GM21737 (cell line): Measurements from ENCODE around the gene CACNA1C.
"Not testable (repeated sequence)": the region's sequence is repeated elsewhere in the genome, so short reads cannot be mapped to it uniquely, and the experiment has no call there.

Experiments
- ATAC-seq: cut with Tn5 transposase; IDR thresholded peaks from one replicate; pipeline ENCODE4 v1.9.1; 2021; ENCODE audit warnings: mild to moderate bottlenecking, moderate library complexity; ENCODE audit not compliant: unreplicated experiment

CACNA1C gene

DNA sequence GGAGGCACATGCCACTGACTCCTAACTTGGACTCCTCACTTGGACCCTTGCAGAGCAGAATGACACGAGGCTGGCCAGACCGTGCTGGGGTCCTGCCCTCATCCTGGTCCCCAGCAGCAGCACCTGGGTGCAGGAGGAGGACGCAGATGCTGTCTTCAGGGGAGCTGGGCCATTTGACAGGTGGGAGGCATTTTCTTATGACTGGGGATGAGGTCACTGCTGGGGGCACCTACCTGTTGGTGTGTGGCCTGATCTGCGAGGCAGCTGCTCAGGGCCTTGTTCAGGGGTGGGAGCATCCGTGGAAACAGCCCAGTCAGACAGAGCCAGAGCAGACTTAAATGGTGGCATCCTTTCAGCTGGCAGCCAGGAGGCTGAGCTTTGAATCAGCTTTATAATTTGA lies 57.3 kb downstream of the CACNA1C start:
- ATAC-seq = no peak

DNA sequence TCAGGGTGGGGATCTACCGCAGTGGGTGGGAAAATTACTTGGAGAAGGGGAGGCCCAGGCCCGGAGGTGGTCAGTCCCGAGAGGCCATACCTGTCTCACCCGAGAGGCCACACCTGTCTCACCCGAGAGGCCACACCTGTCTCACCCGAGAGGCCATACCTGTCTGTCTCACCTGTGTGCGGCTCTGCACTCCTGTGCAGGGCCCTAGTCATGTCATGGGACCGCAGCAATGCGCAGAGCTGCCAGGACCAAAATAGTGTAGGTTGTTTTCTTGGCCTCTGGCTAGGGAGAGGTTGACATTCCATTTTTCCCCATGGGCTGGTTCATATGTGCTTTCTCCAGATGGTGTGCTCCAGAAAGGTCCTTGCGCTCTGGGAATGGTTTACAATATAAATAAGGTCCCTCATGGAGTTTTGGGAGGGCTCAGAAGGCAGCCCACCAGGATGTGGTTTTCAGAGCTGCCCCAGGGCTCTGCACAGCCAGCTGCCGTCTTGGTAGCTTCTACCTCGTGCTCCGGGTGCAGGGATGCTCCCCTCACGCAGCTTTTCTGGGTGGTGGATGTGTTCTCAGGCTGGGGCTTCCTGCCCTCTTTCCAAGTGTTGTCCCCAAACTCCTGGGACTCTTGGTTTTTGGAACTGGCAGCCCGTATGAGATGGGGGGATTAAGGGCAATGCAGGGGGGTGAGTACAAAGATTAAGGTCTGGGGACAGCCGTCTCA lies 58.2 kb downstream of the CACNA1C start:
- no peak for ATAC-seq

DNA sequence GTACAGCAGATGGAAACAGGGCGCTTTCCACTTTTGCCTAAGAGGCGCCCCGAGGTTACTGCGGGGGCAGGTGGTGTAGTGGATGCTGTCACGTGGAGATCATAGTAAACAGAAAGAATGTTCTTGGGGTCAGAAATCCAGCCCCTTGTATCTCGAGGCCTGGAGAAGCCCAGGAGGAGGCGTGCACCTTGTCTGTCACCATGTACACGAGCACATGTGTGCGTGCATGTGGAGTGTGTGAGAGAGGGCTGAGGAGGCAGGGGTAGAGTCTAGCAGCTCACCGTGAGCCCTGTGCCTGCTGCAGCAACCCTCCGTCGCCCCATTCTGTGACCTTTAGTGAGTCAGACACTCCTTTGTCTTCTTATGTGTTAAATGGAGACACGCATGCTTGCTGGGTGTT lies 59.0 kb downstream of the CACNA1C start:
- ATAC-seq = no peak

DNA sequence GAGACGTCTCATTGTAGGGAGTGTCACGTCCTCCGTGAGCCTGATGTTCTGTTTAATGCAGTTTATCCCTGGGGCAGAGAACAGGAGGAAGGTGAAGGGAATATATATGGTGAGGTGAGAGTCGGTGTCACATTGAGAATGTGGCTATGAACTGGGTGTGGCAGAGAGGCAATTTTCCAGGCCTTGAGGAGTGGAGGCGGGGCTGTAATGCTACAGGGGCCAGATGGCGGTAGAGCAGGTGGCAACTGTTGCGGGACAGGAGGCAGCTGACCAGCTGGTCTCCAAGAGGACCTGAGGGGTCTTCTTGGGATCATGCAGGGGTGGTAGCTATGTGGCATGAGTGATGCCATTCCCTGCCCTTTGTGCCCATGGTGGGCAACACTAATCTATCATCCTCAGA lies 59.6 kb downstream of the CACNA1C start:
- no peak for ATAC-seq

DNA sequence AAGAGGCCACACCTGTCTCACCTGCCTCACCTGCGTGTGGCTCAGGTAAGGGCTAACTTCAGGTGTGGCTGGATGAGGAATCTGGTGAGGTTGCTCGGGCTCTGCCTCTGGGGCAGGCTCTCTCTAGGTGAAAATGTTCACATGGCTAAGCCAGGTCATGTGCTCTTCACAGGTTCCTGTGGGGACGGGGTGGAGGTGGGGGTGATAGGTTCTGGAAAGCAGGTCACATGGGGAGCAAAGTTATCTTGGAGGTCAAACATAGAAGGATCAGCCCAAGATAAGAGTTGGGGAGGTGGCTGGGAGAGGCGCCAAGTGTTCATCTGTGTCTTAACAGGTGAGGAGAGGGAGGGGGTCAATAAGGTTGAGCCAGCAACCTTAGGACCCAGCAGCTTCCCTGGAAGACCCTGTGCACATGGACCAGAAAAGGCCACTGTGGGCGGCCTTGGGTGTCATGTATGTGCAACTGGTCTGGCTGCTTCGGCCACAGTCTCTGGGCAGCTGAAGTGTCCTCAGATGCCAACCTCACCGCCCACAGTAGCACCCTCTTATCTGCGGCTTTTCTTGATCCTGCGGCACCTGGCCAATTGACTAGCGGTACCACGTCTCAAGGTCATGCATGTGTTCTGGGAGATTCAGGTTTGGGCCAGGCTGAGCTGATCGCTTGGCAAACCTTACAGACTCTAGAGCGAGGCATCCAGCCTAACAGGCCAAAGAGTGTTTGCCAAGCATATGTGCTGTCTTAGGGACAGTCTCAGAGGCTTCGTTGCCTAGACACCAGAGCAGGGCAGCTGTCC lies 60.5 kb downstream of the CACNA1C start:
- ATAC-seq = no peak

DNA sequence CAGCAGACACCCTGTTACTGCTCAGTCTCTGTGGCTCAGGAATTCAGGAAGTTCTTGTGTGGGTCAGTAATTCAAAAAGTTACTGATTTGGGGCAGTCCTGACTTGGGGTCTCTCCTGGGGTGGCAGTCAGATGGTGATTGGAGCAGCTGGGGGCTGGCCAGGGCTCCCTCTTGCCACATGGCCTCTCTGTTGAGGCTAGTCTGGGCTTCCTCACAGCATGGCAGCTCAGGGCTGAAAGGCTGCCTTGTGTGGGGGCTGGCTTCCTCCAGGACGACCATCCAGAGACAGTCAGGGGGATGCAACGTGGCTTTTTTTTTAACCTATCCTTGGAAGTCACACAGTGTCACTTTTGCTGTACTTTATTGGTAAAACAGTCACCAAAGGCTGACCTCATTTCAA lies 61.3 kb downstream of the CACNA1C start:
- no peak for ATAC-seq

DNA sequence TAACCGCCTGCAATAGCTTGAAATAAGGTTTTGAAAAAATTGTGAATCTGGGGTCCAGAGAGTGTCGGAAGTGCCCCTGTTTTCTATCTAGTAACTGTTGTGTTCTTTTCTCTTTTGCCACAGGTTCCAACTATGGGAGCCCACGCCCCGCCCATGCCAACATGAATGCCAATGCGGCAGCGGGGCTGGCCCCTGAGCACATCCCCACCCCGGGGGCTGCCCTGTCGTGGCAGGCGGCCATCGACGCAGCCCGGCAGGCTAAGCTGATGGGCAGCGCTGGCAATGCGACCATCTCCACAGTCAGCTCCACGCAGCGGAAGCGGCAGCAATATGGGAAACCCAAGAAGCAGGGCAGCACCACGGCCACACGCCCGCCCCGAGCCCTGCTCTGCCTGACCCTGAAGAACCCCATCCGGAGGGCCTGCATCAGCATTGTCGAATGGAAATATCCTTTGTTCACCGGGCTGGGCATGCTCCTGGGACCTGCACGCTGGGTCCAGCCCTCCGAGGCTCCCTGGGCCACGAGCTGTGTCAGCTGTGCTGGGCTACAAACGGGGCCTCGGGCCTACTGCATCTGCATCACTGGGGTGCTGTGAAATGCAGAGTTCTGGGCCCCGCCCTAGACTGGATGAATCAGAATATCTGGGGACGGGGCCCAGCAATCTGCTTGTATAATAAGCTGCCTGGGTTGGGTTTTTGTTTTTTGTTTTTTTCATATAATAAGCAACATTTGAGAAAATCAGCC lies 62.5 kb downstream of the CACNA1C start:
- no peak for ATAC-seq

DNA sequence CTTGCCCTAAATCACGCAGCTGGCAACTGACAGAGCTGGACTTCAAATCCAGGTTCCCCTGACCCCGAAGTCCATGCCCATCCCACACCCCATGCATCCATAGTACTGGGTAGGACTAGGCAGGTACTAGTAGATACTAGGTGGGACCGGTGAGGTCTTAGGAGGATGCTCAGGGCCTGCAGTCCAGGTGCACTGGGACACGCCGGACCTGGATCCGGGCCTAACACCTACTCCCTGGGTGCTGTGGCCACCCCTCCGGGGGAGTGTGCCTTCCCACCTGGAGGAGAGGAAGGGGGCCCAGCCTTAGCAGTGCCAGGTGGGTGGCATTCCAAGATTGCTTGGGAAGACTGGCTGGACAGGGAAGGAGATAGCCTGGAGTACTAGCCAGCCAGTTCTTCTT lies 64.8 kb downstream of the CACNA1C start:
- ATAC-seq = no peak

DNA sequence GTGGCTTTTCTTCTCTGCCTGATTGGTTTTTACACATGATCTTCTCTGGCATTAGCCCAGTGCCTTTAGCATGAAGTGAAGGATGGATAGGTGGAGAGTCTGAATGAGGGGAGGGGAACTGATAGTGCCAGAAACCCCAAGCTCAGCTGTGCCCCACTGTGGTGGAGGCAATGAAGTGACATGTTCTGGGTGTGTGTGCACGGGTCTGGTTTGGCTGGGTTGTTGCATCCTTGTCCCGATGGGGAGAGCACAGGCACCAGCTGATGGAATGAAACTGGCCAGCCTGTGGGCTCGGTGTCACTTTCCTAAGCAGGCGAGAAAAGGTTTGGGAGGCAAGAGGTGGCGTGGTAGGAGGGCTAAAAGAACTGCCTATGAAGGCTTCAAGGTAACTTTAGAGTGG lies 65.3 kb downstream of the CACNA1C start:
- ATAC-seq = no peak

DNA sequence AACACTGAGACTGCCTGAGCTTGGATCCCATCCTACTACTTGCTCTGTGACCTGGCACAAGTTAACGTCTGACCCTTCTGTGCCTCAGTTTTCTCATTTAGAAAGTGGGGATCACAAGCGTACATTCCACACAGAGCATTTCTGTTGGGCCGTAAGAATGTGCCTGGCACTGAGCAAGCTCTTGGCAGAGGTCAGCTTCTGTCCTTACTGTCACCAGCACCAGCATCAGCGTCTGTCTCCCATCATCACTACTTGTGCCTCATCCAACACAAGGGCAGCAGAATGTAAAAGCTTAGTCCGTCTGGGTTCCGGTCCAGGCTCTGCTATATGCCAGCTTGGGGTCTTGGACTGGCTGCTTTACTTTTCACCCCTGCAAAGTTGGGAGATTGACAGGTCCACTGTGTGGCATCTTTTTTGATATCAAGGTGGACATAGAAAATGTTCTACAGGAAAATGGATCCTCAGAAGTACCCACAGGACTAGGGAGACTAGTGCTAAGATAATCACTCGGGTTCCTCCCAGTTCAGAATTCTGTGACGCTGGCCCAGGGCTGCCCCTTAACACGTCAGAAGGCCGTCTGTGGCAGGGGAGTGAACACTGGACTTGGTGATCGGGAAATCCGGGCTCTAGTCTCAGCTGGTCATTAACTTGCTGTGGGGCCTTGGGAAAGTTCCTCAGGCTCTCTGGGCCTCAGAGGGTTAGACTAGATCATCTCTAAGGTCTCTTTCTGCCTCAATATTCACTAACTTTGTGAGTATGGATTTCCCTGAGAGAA lies 65.9 kb downstream of the CACNA1C start:
- ATAC-seq = no peak

DNA sequence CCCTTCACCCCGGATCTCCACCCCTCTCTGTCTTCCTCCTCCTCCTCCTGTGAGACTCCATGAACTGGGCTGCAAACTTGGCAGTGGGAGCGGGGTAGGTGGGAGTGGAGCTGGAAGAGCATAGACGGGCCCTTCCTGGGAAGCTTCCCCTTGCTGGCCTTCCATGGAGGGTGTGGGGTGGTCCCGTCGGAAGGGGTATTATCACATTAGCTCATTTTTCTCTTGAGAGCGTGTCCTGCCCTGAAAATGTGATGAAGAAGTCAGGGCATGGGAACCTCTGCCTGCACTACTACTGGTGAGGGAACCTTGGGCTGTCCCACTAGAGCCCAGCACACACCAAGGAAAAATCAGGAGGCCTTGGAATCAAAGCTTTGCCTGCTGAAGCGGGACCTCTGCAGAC lies 66.5 kb downstream of the CACNA1C start:
- no peak for ATAC-seq

DNA sequence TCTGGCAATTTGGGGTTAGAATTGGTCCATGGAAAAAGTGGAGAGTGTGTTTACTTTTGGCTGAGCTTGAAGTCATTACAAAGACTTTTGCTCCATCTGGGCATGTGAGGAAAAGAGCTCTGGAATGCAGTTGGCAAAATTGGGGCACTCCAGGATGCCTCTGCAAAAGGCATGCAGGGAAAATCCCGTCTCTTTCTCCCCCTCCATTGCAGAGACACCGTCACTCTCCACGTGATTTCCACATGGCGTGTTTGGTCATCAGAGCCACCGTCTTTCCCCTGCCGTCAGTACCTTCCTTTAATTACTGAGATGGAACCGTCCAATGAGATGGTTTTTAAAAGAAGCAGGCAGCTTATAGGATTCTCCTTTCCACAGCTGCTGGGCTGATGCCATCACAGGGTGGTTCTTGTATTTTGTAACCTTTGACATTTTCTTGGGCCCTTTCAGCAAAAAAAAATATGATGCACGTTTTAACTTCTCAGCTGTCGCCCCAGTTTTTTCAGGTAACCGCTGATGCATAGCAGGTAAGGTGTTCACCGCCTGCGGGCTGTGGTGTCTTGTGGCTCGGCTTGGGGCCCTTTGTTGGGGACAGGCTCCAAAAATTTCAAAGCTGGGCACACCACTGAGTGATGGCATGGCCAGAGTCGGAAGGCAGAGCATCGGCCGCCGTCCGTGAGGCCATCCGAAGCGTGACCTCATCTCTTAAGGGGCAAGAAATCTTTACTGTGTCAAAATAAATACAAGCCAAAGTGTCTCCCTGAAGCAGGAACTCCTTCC lies 68.4 kb downstream of the CACNA1C start:
- no peak for ATAC-seq

DNA sequence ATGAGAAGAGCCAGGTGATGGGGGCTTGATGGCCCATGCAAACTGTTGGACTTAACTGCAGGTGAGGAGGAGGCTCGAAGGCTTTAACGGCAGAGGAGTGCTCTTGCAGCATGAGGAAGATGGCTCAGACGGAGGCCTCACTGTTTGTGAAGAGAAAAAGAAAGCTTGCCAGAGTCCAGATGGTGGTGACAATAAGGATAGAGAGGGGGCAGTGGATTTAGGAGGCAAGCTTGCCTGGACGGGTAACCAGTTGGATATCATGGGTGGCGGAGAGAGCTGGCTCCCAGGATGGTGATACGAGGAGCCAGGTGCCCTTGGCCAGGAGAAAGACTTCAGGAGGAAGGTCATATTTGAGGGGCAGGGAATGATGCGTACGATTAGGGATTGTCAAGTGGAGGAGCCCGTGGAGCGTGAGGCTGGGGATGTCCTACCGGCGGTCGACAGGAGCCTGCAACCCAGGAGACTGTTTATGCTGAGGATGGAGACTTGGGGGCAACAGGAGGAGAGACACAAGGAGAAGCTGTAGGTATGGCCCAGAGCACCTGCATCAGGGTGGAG lies 71.8 kb downstream of the CACNA1C start:
- ATAC-seq = no peak

DNA sequence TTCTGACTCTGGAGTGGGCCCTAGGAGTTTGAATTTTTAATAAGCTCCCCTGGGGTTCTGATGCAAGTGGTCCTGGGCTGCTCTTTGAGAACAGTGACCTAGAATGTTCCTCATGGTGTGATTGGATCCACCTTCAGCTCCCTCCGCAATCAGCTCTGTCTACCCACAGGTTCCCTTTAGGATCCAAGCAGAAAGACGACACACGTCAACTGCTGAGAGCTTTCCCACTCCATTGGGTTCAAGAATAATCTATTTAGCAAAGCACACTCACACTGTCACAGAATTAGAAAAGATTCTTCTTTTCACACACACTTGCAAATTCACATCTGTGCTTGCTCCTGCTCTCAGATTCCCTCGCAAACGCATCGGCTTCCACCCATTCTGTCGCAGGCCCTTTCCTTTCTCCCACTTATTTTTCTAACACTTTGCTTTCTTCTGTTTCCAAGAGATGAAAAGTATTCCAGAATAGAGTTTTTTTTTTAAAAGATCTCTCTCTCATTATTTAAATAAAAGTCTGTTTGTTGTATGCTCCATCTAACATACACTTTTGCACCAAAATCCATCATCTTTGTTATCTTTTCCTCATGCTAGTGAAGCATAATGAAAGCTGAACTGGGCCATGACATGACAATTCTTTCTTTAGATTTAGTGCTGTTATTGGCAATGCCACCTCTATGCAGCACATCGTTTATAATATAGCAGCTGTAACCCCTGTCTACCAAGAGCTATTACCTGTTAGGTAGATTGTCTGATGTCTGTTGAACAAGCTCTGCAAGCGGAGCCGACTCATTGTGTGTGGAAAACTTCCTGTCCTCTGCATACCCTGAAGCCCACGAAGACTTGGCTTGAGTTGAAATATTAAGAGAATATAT lies 73.1 kb downstream of the CACNA1C start:
- ATAC-seq = no peak

DNA sequence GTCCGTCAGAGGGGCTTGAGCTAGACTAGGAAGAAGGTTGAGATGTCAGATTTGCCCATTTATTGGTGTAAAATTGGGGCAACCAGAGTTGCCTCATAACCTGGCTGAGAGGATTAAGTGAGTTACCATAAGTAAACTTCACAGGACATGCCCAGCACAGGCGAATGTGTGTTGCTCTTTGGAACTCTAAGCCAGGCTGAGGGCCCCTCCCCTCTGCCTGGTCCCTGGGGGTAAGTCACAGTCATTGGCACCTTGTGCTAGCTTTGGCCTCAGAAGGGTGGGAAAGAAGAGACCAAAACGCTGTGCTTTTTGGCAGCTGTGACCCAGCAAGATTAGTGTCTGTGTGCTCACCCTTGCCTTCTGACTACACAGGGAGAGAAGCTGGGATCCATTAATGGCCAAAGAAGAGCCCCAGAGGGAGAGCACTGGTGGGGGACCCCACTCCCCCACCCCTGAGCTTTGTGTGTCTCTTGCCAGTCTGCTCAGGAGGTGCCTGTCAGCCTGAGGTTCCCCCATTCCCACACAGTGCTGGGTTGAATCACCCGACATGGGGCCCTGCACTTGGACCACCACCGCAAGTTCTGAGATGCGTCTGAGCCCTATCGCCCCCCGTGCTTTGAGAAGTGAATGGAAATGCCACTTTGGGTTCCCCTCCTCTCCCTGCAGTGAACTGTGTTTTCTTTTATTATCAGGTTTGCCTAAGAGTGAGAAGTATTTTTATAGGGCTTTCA lies 74.1 kb downstream of the CACNA1C start:
- ATAC-seq = no peak

DNA sequence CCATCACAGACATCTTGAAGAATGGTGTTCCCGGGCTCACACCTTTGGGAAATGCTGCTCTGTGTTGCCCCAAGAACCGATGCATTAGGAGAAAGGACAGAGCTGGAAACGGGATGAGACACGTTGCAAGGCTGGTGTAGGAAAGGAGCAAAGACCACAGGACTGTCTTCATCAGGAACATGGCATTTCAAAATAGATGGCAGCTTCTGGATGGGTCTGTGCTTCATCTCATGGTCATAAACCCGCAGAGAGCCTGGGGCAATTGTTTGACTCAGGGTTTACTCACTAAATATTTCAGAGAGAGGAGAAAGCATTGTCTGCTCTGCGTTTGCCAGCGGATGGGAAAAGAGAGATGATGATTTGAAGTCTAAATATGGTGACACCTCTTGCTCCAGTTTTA lies 76.3 kb downstream of the CACNA1C start:
- ATAC-seq = no peak

DNA sequence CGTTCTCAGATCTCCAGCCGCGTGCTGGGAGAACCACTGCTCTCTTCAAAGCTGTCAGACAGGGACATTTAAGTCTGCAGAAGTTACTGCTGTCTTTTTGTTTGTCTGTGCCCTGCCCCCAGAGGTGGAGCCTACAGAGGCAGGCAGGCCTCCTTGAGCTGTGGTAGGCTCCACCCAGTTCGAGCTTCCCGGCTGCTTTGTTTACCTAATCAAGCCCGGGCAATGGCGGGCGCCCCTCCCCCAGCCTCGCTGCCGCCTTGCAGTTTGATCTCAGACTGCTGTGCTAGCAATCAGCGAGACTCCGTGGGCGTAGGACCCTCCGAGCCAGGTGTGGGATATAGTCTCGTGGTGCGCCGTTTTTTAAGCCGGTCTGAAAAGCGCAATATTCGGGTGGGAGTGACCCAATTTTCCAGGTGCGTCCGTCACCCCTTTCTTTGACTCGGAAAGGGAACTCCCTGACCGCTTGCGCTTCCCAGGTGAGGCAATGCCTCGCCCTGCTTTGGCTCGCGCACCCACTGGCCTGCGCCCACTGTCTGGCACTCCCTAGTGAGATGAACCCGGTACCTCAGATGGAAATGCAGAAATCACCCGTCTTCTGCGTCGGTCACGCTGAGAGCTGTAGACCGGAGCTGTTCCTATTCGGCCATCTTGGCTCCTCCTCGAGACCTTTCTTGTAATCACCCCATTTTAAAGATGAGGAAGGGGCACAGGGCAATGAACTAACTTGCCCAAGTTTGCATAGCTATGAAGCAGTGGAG lies 83.1 kb downstream of the CACNA1C start:
- ATAC-seq = not testable (repeated sequence)

DNA sequence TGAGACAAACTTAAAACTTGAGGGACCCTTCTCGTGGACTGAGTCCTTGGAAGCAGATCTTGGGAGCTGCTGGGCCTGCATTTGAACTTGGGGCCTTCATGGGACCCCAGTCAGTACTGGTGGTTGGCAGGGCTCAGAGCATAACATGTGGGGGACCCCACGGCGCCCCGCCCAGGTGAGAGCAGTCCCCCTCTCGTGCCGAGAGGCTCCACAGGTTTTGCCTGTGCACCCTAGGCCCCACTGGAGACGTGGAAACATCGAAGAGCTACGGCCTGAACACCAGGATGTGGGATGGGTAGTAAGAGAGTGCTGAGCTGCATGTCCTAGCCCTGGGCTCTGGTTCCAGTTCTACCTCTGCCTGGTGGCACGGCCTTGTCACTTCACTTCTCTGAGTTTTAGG lies 84.1 kb downstream of the CACNA1C start:
- no peak for ATAC-seq
